GM12801 (cell line): ENCODE measurements around the gene EIF4B.

Experiments
- TF ChIP-seq, protein P1 (sequence below): IDR thresholded peaks from one replicate; pipeline ENCODE4 v1.5.1; 2011; ENCODE audit warnings: control low read depth; ENCODE audit not compliant: insufficient read length; ENCODE audit errors: extremely low read depth

EIF4B gene

DNA sequence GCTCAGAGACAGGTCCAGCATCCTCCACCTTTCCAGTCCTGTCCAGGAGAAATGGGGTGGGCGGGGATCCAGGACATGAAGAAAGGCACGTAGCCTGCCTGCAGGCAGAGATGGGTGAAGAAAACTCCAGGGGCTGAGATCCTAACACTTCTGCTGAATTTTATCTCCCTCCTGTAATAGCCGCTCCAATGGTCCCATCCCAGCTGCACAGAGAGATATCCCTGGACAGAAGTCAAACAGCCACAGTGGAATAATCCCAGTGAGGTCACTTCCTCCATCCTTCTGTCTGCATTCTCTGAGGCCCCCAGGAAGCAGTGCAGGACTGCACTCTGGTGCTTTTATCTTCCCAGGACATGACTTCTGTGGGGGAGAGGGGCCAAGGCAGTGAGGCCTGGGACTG is 31.1 kb upstream of the EIF4B start:
- TF ChIP-seq, protein P1, sequence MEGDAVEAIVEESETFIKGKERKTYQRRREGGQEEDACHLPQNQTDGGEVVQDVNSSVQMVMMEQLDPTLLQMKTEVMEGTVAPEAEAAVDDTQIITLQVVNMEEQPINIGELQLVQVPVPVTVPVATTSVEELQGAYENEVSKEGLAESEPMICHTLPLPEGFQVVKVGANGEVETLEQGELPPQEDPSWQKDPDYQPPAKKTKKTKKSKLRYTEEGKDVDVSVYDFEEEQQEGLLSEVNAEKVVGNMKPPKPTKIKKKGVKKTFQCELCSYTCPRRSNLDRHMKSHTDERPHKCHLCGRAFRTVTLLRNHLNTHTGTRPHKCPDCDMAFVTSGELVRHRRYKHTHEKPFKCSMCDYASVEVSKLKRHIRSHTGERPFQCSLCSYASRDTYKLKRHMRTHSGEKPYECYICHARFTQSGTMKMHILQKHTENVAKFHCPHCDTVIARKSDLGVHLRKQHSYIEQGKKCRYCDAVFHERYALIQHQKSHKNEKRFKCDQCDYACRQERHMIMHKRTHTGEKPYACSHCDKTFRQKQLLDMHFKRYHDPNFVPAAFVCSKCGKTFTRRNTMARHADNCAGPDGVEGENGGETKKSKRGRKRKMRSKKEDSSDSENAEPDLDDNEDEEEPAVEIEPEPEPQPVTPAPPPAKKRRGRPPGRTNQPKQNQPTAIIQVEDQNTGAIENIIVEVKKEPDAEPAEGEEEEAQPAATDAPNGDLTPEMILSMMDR: no peak

DNA sequence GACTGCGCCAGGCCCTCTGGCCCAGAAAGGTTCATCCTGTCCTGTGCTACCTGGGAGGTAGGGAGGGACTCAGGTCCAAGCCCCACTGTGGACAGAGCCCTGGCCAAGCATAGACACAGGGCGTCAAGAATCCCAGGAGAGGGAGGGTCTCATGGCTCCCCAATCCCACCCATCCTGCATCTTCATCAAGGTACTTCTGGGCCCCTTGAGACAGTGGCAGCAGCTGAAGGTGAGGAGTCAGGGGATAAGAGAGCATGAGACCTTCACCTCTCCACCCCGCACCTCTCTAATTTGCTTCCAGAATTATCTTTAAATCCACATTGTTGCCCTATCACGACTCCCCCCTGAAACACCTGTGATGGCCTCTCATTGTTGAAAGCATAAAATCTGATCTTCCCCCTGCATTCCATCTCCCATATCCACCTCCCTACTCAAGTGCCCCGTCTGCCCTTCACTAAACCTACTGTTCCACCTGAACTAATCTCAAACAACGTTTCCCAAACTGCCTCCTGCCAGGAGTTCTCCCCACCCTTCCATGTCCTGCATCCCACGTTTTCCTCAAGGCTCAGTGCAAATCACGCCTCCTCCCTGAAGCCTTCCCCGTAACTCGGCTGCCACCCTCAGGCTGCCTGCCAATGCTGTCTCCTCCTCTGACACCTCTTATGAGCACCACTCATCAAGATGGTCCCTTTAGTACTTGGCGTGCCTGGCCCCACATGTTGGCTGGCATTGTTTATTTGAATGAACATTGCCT is 30.3 kb upstream of the EIF4B start:
- TF ChIP-seq, protein P1: no peak

DNA sequence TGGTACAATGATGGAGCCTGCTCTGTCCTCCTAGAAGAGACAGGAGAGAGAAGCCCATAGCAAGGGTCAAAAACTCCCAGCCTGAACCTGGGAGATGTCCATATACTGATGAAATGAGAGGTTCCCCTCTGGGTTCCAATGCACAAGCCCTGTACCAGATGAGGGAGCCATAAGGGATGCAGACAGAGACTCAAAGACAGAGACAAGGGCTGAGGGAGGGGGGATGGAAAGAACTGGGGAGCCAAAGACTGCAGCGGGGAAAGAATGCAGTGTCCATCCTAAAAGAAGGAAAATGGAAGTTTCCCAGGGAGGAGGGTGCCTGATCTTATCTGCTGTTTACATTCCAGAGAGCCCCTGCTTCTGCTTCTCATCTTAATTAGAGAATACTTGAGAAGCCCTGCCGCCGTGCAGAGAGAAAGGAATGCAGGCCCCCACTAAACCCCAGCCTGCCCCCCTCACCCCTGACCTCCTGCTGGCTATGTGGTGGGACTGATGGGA is 29.6 kb upstream of the EIF4B start:
- TF ChIP-seq, protein P1: no peak

DNA sequence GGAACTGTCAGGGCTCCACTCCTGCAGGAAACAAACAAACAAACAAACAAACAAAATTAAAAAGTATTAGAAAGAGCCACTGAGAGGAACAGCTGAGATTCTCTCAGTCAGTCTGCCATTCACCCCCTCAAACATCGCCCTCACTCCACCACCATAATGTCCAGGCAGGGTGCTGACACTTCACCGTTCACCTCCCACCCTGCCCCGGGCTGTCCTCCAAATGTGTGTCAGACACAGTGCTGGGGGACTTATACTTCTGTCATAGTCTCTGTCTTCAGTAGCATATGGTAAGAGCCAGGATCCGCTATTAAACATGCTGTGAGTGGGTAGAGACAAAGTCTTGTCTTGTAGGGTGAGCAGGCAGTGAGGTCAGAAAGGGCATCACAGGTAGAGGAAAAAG is 29.1 kb upstream of the EIF4B start:
- TF ChIP-seq, protein P1: no peak

DNA sequence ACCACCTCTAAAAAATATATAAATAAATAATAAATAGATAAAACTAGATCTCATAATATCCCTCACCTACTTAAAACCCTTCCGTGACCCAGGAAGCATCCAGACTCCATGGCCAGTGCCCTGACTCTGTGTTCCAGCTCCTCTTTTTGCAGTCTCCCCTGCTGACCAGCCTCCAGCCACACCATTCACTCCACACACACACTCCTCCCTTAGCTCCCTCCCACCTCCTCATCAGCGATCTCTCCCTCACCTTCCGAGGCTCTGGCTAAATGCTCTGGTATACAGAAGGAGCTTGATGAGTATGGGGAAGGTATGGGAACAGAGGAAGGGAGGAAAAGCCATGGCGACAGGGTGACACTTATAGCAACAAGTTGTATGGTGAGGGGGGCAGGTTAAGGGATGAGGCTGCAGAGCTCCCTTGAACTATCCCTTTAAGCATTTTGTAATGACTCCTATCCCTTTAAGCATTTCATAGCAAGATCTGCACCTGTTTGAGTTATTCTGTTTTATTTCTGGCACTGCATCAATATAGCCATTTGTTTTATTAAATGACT is 26.1 kb upstream of the EIF4B start:
- TF ChIP-seq, protein P1: no peak

DNA sequence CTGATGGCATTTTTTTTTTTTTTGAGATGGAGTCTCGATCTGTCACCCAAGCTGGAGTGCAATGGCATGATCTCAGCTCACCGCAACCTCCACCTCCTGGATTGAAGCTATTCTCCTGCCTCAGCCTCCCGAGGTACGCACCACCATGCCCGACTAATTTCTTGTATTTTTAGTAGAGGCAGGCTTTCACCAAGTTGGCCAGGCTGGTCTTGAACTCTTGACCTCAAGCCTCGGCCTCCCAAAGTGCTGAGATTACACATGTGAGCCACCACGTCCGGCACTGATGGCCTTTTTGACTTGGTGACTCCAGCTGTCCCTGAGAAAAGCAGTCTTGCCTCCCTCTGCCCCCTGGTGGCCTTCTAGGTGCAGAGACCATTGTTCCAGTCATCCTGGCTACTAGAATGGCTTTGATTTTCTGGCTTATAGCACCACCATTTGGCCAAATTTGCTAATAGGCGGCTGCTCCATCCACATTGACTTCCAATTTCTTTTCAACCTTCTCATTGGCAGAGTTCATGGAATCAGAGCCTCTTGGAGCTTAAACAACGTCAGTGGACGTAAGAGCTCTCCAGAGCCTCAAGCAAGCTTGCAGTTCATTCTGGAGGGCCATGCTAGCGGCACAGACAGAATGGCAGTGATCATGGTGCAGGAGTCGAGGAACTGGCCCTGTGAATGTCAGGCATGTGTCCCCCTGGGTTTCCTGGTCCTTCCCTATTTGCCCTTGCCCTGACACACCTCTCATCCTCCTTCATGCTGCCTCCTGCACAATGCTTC is 25.4 kb upstream of the EIF4B start:
- TF ChIP-seq, protein P1: peak; percentile 91

DNA sequence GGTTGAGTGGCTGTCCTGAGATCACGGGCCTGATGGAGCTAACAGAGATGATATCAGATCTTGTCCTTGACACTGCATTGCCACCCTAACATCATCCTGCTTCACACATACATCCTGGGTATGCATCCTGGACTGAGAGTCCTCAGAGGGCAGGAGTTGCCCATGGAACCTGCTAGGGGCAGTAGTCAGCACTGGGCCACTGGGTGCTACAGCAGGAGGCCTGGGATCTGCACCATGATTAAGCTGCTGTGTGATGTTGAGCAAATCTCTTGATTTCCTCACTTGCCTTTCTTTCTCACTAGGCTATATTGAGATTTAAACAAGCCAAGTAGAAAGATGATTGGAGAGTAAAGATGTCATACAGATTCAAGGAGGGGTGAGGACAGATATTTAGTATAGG is 22.1 kb upstream of the EIF4B start:
- TF ChIP-seq, protein P1: no peak
